ENCODE data around the gene STBD1. TPM values are rescaled to one million over a fixed set of nuclear protein-coding genes. Genes with fewer than 3 reads are reported as not detected.
"Not testable (repeated sequence)": the region's sequence is repeated elsewhere in the genome, so short reads cannot be mapped to it uniquely, and the experiment has no call there.

The STBD1 gene
- polyA plus RNA-seq, 1 donor, result 51.9 TPM

DNA sequence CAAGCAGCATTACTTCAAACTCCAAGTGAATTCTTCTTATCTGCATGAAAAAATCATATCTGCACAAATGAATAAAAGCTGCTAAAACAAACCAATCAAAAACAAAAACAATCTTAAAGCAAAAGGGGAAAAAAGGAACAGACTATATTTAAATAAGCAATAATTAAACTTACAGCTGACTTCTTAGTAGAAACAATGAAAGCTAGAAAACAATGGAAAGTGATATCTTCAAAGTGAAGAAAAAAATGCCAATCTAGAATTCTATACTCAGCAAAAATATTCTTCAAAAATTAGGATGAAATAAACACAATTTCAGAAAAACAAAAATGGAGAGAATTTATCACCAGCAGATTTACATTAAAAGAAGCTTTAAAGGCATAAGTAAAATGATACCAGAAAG, 20.0 kb downstream of the STBD1 start:
- no peak for DNase-seq

GRCh38 chr4:76334885-76335284, 28.4 kb downstream of the STBD1 start:
- DNase-seq, result no peak

DNA sequence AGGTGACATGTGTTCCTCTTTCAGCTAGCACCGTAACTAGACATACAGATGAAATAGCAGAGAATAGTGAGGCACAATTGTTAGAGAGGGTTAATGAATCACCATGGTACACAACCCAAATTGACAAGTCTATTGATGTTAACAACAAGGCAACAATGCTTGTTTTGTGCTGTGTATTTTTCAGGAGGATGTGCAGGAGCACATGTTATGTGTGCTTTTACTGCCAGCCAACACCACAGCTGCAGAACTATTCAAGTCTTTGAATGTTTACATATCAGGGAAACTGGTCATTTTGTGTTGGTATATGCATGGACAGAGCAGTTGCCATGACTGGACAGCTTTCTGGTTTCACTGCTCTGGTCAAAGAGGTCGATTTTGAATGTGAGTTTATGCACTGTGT, 32.8 kb downstream of the STBD1 start:
- no peak for DNase-seq

DNA sequence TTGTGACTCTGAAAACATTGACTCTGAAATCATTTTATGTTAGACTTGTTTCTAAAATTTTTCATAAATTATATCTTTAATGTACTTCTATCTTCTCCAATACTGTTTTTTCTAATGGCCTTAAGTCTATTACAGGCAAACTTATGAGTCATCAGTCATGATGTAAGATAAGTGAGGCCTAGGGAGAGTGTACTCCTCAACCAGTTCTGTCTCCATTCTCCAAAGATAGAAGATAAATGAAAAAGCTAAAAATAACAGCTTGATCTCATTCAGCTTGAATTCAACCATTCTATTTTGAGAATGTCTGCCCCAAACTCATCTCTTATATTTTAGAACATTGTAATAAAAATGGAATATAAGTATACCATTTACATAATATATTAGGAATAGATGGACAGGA, 34.5 kb downstream of the STBD1 start:
- DNase-seq, result no peak

GRCh38 chr4:76342191-76342590, 35.7 kb downstream of the STBD1 start:
- no peak for DNase-seq

GRCh38 chr4:76342803-76343202, 36.3 kb downstream of the STBD1 start:
- DNase-seq, result no peak

GRCh38 chr4:76354517-76355473, 48.3 kb downstream of the STBD1 start:
- no peak for DNase-seq

DNA sequence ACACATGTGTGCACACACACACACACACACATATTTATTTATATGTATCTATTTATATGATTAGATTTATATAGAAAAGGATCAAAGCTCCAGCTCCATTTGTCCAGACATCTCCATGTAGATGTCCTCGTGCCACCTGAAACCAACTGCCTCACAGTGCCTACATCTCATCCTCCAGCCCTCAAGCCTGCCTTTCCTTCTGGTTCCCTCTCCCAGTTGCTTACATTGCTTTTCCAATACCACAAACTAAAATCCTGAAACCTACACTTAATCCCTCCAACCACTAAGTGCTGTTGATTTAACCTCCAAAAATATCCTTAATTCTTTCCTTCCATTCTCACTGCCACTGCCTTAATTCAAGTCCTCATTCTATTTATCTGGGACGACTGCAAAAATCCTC, 51.4 kb downstream of the STBD1 start:
- DNase-seq, result no peak

- not testable (repeated sequence) for DNase-seq
These were observed 53.4 kb downstream of the STBD1 start for GRCh38 chr4:76359881-76360466.

Other genes starting within 250 kb of the STBD1 start
- 36.1 TPM for gene ART3, start 232.0 kb upstream of the STBD1 start, polyA plus RNA-seq (ENCODE audit: insufficient read length)
- gene NUP54, start 158.3 kb upstream of the STBD1 start, polyA plus RNA-seq (ENCODE audit: insufficient read length), result 32.4 TPM
- 123 TPM for gene SCARB2, start 92.9 kb upstream of the STBD1 start, polyA plus RNA-seq (ENCODE audit: insufficient read length)
- gene FAM47E, start 55.0 kb upstream of the STBD1 start, polyA plus RNA-seq (ENCODE audit: insufficient read length), result 0.92 TPM
- 0.80 TPM for gene CCDC158, start 114.4 kb downstream of the STBD1 start, polyA plus RNA-seq (ENCODE audit: insufficient read length)
- gene SHROOM3, start 128.5 kb downstream of the STBD1 start, polyA plus RNA-seq (ENCODE audit: insufficient read length), result 34.3 TPM